GM18508 (cell line): ENCODE data around the gene KCNK2.

Experiments used
- ATAC-seq: cut with Tn5 transposase; IDR thresholded peaks from one replicate; pipeline ENCODE4 v1.9.1; 2021; ENCODE audit warnings: moderate number of reproducible peaks; ENCODE audit not compliant: insufficient read depth, unreplicated experiment

Gene KCNK2

GRCh38 chr1:215241451-215241850 is 158.9 kb downstream of the KCNK2 start:
- ATAC-seq, result no peak

- no peak for ATAC-seq
Observed at GRCh38 chr1:215243345-215244054, 161.0 kb downstream of the KCNK2 start.

- ATAC-seq, result no peak
Observed at GRCh38 chr1:215250913-215251312, 168.4 kb downstream of the KCNK2 start.

GRCh38 chr1:215251428-215251827 is 168.9 kb downstream of the KCNK2 start:
- no peak for ATAC-seq

- ATAC-seq, result no peak
Observed at GRCh38 chr1:215252164-215252563, 169.6 kb downstream of the KCNK2 start.

GRCh38 chr1:215256936-215257679 is 174.6 kb downstream of the KCNK2 start:
- no peak for ATAC-seq

GRCh38 chr1:215260711-215261110 is 178.2 kb downstream of the KCNK2 start:
- no peak for ATAC-seq

GRCh38 chr1:215262106-215262505 is 179.6 kb downstream of the KCNK2 start:
- no peak for ATAC-seq

- ATAC-seq, result no peak
Observed at GRCh38 chr1:215263636-215264035, 181.1 kb downstream of the KCNK2 start.

- ATAC-seq, result no peak
Observed at GRCh38 chr1:215264649-215265048, 182.1 kb downstream of the KCNK2 start.

- no peak for ATAC-seq
Observed at GRCh38 chr1:215267495-215267894, 185.0 kb downstream of the KCNK2 start.

GRCh38 chr1:215269955-215270354 is 187.4 kb downstream of the KCNK2 start:
- ATAC-seq, result no peak

- no peak for ATAC-seq
Observed at GRCh38 chr1:215273838-215274516, 191.4 kb downstream of the KCNK2 start.

GRCh38 chr1:215276582-215276981 is 194.0 kb downstream of the KCNK2 start:
- ATAC-seq, result no peak

GRCh38 chr1:215277532-215277931 is 195.0 kb downstream of the KCNK2 start:
- no peak for ATAC-seq

GRCh38 chr1:215279682-215280081 is 197.1 kb downstream of the KCNK2 start:
- ATAC-seq, result no peak

- no peak for ATAC-seq
Observed at GRCh38 chr1:215282557-215282956, 200.0 kb downstream of the KCNK2 start.

GRCh38 chr1:215285013-215285800 is 202.7 kb downstream of the KCNK2 start:
- no peak for ATAC-seq
